Fibroblast of skin of abdomen (primary cell): ENCODE data around the gene LTBP2.

Experiments used
- DNase-seq: peaks from one replicate; pipeline ENCODE4 v3.0.0-alpha.2; 2013

The LTBP2 gene

GRCh38 chr14:74638066-74638465 is 26.0 kb upstream of the LTBP2 start:
- DNase-seq: no peak

GRCh38 chr14:74637178-74637550 is 25.1 kb upstream of the LTBP2 start:
- DNase-seq: no peak

GRCh38 chr14:74636424-74637177 is 24.6 kb upstream of the LTBP2 start:
- peak; percentile 81 for DNase-seq

- no peak for DNase-seq
Measured at GRCh38 chr14:74635847-74636246, 23.8 kb upstream of the LTBP2 start.

- no peak for DNase-seq
Measured at GRCh38 chr14:74634964-74635363, 22.9 kb upstream of the LTBP2 start.

- DNase-seq: peak; percentile 84
Measured at GRCh38 chr14:74634481-74634880, 22.4 kb upstream of the LTBP2 start.

- DNase-seq: no peak
Measured at GRCh38 chr14:74630881-74631690, 19.0 kb upstream of the LTBP2 start.

- no peak for DNase-seq
Measured at GRCh38 chr14:74628418-74628817, 16.4 kb upstream of the LTBP2 start.

GRCh38 chr14:74627076-74627475 is 15.0 kb upstream of the LTBP2 start:
- DNase-seq: no peak

GRCh38 chr14:74622257-74622656 is 10.2 kb upstream of the LTBP2 start:
- DNase-seq: no peak

- no peak for DNase-seq
Measured at GRCh38 chr14:74621556-74621955, 9.5 kb upstream of the LTBP2 start.

- DNase-seq: no peak
Measured at GRCh38 chr14:74620923-74621322, 8.9 kb upstream of the LTBP2 start.

- DNase-seq: peak; percentile 94
Measured at GRCh38 chr14:74620497-74620921, 8.5 kb upstream of the LTBP2 start.

GRCh38 chr14:74619672-74620131 is 7.7 kb upstream of the LTBP2 start:
- DNase-seq: peak; percentile 98

- peak; percentile 85 for DNase-seq
Measured at GRCh38 chr14:74618078-74618952, 6.3 kb upstream of the LTBP2 start.

- DNase-seq: peak; percentile 62
Measured at GRCh38 chr14:74616996-74617700, 5.1 kb upstream of the LTBP2 start.

GRCh38 chr14:74616507-74616906 is 4.5 kb upstream of the LTBP2 start:
- DNase-seq: peak; percentile 89

- no peak for DNase-seq
Measured at GRCh38 chr14:74615735-74616134, 3.7 kb upstream of the LTBP2 start.

- DNase-seq: peak; percentile 60
Measured at GRCh38 chr14:74614508-74615495, 2.8 kb upstream of the LTBP2 start.

GRCh38 chr14:74613211-74613914 is 1.3 kb upstream of the LTBP2 start:
- no peak for DNase-seq
